HepG2 (cell line): ENCODE data around the gene CHRNB1. TPM values are rescaled to one million over a fixed set of nuclear protein-coding genes. Genes with fewer than 3 reads are reported as not detected.
A peak's percentile ranks its signal among the peaks of the same experiment; 100 is the strongest.

Experiments used
- ATAC-seq: fragments of 200-7000 bp; cut with Tn5 transposase; 3 replicates; pipeline ENCODE4 v1.9.1; 2020; ENCODE audit warnings: mild to moderate bottlenecking, moderate library complexity
- BruUV-seq: library from RNA; stranded (reverse); fragments of 400-500 nt; replicated peaks from 2 replicates; lab custom pipeline; 2021; lab: Mats Ljungman, UMichigan
- CTCF ChIA-PET: fragments of 300-600 bp; formaldehyde crosslinking; extraction: SDS; loops from one replicate; lab custom pipeline; 2021; ENCODE audit warnings: low total read pairs, inconsistent platforms, low intra/inter-chr PET ratio; lab: Yijun Ruan, JAX
- POLR2A ChIA-PET: fragments of 350-600 bp; sonication (Branson Sonifier 250); formaldehyde crosslinking; loops from one replicate; lab custom pipeline; 2020; ENCODE audit warnings: antibody characterized with exemption, inconsistent platforms; lab: Yijun Ruan, JAX
- DNase-seq: peaks from one replicate; pipeline ENCODE4 v3.0.0-alpha.2; 2015; ENCODE audit warnings: low spot score
- FAIRE-seq: peaks from 3 replicates; lab custom pipeline; 2011; peaks lifted over from hg19 to GRCh38; lab: Jason Lieb, UNC
- H2AFZ ChIP-seq: one replicate; pipeline ENCODE4 v1.6.1; 2011; ENCODE audit warnings: low read length, inconsistent platforms
- H3K27ac ChIP-seq: fragments of 300-600 bp; 3 replicates; pipeline ENCODE4 v1.8.0; 2011; ENCODE audit warnings: mixed run types, mild to moderate bottlenecking, mixed read lengths, low read length, inconsistent platforms; ENCODE audit not compliant: insufficient read depth; ENCODE audit errors: extremely low read length
- H3K27me3 ChIP-seq, 2 experiments: fragments of 200-600 bp in 1 of 2; 2 replicates in 1 of 2; 3 replicates in 1 of 2; pipeline versions ENCODE4 v1.6.0 to v1.8.0; 2011; ENCODE audit warnings: low read length in 2 of 2, mild to moderate bottlenecking in 2 of 2, moderate library complexity in 2 of 2, inconsistent platforms in 1 of 2; ENCODE audit not compliant: insufficient read depth in 2 of 2, control insufficient read depth in 1 of 2
- H3K36me3 ChIP-seq, 2 experiments: fragments of 200-600 bp in 1 of 2; replicated peaks in 1 of 2; 2 replicates in 1 of 2; 3 replicates in 1 of 2; pipeline versions ENCODE4 v1.5.1 to v1.8.0; 2011; ENCODE audit warnings: low read length in 2 of 2, inconsistent platforms in 1 of 2; ENCODE audit not compliant: insufficient read depth in 2 of 2, control insufficient read depth in 1 of 2
- H3K4me1 ChIP-seq: 2 replicates; pipeline ENCODE4 v1.5.1; 2012; ENCODE audit warnings: low read length, inconsistent platforms; ENCODE audit not compliant: insufficient read depth
- H3K4me2 ChIP-seq: 2 replicates; pipeline ENCODE4 v1.6.0; 2011; ENCODE audit warnings: low read depth, low read length, inconsistent platforms
- H3K4me3 ChIP-seq, 3 experiments: fragments of 200-600 bp in 1 of 3; sonication (generic), shearing (Covaris generic) in 1 of 3; replicated peaks in 1 of 3; 2 replicates each; pipeline ENCODE4 v1.5.1; 2011 to 2016; ENCODE audit warnings: low read length in 3 of 3, inconsistent platforms in 2 of 3, low read depth in 2 of 3, mild to moderate bottlenecking in 2 of 3, control low read depth in 1 of 3, mixed read lengths in 1 of 3; ENCODE audit not compliant: insufficient read depth in 1 of 3
- H3K79me2 ChIP-seq: one replicate; pipeline ENCODE4 v1.6.1; 2011; ENCODE audit warnings: low read length, inconsistent platforms; ENCODE audit not compliant: insufficient read depth
- H3K9ac ChIP-seq: 2 replicates; pipeline ENCODE4 v1.6.0; 2011; ENCODE audit warnings: mild to moderate bottlenecking, low read depth, low read length, inconsistent platforms; ENCODE audit not compliant: insufficient read depth
- H3K9me3 ChIP-seq: 2 replicates; pipeline ENCODE4 v1.5.1; 2012; ENCODE audit warnings: mild to moderate bottlenecking, low read length
- H4K20me1 ChIP-seq: 2 replicates; pipeline ENCODE4 v1.6.0; 2011; ENCODE audit warnings: inconsistent platforms, mild to moderate bottlenecking, low read length, moderate library complexity; ENCODE audit not compliant: insufficient read depth
- MAFG ChIP-seq: sonication (generic); formaldehyde crosslinking; IDR thresholded peaks from 2 replicates; pipeline ENCODE4 v1.5.1; 2020; ENCODE audit warnings: mild to moderate bottlenecking, missing genetic modification reagents
- RARA ChIP-seq: IDR thresholded peaks from 2 replicates; pipeline ENCODE4 v1.6.1; 2016; ENCODE audit warnings: missing genetic modification reagents, missing compliant biosample characterization
- TAF1 ChIP-seq: sonication (generic); formaldehyde crosslinking; IDR thresholded peaks from 2 replicates; pipeline ENCODE4 v1.4.0; 2020; ENCODE audit warnings: missing genetic modification reagents
- ZNF143 ChIP-seq: sonication (generic); formaldehyde crosslinking; IDR thresholded peaks from 2 replicates; pipeline ENCODE4 v1.4.0; 2020; ENCODE audit warnings: missing genetic modification reagents
- ZNF510 ChIP-seq: sonication (generic); formaldehyde crosslinking; IDR thresholded peaks from 2 replicates; pipeline ENCODE4 v1.4.0; 2020; ENCODE audit warnings: low read depth, mild to moderate bottlenecking, missing genetic modification reagents
- ZNF513 ChIP-seq: sonication (generic); formaldehyde crosslinking; conservative IDR thresholded peaks from 2 replicates; pipeline ENCODE4 v1.5.0; 2020; ENCODE audit warnings: missing genetic modification reagents
- ZNF547 ChIP-seq: sonication (generic); formaldehyde crosslinking; IDR thresholded peaks from 2 replicates; pipeline ENCODE4 v1.5.1; 2020; ENCODE audit warnings: mild to moderate bottlenecking, missing genetic modification reagents
- ZNF619 ChIP-seq: sonication (generic); formaldehyde crosslinking; IDR thresholded peaks from 2 replicates; pipeline ENCODE4 v1.4.0; 2020; ENCODE audit warnings: mild to moderate bottlenecking, missing genetic modification reagents
- WGBS: methylation state at CpG from one replicate; pipeline ENCODE4 v1.1.6; 2017; ENCODE audit warnings: low lambda C conversion rate; 5-methylcytosine and 5-hydroxymethylcytosine counted together
- in situ Hi-C: cut with HindIII; loops from 2 replicates; pipeline ENCODE4 v1.10.0; 2017; ENCODE audit warnings: low pct_unique_long_range_greater_than_20kb; ENCODE audit not compliant: extremely low pct_ligation_motif_present
- intact Hi-C: fragments of 100-400 bp; cut with micrococcal nuclease; formaldehyde crosslinking; loops from one replicate; pipeline ENCODE4 v1.10.0; 2022; ENCODE audit not compliant: unreplicated experiment
- polyA plus RNA-seq, 8 experiments: library from polyadenylated mRNA; depleted of rRNA in 3 of 8; stranded (reverse) in 7 of 8; unstranded in 1 of 8; fragments of >200 nt; fragmentation: Illumina TruSeq in 4 of 8; extraction: Trizol in 4 of 8; gene quantifications; 2 replicates each; pipeline versions ENCODE4 v1.2.1 to v1.2.3, GENCODE V29; 2011 to 2016; ENCODE audit warnings: low read depth in 4 of 8, missing spikeins in 1 of 8, mixed read lengths in 1 of 8; ENCODE audit not compliant: insufficient read depth in 1 of 8
- total RNA-seq, 5 experiments: library from RNA; depleted of rRNA; stranded (reverse); fragments of >200 nt; fragmentation: Illumina TruSeq; extraction: Trizol; gene quantifications; 2 replicates each; pipeline ENCODE4 v1.2.3, GENCODE V29; 2016; ENCODE audit warnings: low read depth in 1 of 5
- TF ChIP-seq, protein P1 (sequence below): sonication (generic); formaldehyde crosslinking; IDR thresholded peaks from 2 replicates; pipeline ENCODE4 v1.5.1; 2020; ENCODE audit warnings: mild to moderate bottlenecking, missing genetic modification reagents, moderate library complexity
- TF ChIP-seq, protein P2 (sequence below): sonication (generic); formaldehyde crosslinking; IDR thresholded peaks from 2 replicates; pipeline ENCODE4 v1.5.1; 2020; ENCODE audit warnings: missing genetic modification reagents, mild to moderate bottlenecking, borderline replicate concordance

The CHRNB1 gene
- total and polyA plus RNA-seq, 2 of the 13 experiments (the other 11 are each of a cell fraction or from before 2014, with no cell fraction given) = 5.4 to 33.7 TPM

DNA sequence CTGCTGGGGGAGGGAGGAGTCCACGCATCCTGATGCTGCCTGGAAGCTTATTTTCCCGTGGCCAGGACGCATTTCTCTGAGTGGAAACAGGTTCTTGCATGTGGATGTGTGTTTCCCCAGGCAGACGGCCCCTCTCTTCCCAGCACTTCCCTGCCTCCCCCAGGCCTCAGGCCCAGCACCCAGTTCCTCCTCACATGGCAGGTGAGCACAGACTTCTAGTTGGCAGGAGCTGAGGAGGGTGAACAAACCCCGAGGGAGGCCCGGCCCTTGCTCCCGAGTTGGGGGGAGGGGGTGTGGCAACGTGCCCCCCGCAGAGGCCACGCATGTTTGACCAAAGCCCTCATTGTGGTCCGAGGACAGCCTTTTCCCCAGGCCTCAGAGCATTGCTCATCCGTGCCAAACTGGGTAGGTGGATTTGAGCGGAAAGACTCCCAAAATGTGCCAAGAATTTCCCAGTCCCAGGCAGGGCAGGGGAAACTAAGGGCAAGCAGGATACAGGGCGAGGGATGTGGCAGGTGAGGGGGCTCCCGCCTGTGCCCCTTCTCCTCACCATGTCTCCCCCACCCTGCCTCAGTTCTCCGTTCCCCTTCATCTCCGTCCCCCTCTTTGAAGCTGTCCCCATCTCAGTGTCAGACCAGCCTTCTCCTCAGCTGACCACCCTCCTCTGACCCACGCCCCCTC lies 26.2 kb upstream of the CHRNB1 start (continued):
- TF ChIP-seq, protein P1, sequence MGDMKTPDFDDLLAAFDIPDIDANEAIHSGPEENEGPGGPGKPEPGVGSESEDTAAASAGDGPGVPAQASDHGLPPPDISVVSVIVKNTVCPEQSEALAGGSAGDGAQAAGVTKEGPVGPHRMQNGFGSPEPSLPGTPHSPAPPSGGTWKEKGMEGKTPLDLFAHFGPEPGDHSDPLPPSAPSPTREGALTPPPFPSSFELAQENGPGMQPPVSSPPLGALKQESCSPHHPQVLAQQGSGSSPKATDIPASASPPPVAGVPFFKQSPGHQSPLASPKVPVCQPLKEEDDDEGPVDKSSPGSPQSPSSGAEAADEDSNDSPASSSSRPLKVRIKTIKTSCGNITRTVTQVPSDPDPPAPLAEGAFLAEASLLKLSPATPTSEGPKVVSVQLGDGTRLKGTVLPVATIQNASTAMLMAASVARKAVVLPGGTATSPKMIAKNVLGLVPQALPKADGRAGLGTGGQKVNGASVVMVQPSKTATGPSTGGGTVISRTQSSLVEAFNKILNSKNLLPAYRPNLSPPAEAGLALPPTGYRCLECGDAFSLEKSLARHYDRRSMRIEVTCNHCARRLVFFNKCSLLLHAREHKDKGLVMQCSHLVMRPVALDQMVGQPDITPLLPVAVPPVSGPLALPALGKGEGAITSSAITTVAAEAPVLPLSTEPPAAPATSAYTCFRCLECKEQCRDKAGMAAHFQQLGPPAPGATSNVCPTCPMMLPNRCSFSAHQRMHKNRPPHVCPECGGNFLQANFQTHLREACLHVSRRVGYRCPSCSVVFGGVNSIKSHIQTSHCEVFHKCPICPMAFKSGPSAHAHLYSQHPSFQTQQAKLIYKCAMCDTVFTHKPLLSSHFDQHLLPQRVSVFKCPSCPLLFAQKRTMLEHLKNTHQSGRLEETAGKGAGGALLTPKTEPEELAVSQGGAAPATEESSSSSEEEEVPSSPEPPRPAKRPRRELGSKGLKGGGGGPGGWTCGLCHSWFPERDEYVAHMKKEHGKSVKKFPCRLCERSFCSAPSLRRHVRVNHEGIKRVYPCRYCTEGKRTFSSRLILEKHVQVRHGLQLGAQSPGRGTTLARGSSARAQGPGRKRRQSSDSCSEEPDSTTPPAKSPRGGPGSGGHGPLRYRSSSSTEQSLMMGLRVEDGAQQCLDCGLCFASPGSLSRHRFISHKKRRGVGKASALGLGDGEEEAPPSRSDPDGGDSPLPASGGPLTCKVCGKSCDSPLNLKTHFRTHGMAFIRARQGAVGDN (CRISPR knock-in tag) = peak; percentile 25; the same call in 1 of the 2 replicates
- no peak for TF ChIP-seq ZNF510 (CRISPR knock-in tag)

DNA sequence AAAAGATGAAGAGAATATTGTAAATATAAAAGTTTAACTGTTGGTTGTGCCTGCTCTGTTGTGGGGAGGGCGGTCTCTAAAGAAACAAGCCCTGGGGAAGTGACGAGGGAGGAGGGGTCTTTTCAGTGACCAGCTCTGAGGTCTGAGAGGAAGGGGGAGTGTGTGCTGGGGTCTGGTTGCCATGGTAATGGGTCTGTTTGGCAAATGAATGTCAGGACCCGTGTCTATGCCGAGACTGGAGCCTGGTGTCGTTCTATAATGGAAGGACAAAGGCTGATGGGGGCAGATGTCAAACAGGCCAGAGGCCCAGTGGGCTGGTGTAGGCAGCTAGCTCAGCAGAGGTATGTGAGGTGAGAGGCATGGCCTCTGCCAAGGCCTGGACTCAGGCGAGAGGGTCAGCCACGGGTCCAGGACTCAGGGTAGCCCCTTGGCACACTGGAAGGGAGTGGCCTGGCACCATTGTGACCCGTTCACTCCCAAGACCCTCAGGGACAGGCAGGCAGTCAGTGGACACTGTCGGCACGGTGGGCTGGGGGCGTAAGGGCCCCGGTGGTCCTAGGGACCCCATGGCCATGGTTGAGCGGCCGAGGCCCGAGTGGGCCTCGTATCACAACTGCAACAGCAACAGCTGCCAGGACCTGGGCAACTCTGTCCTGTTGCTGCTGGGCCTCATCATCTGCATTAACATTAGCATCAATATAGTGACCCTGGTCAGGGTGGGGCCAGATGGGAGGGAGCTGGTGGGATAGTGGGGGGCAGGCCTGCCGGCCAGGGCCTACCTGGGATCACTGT lies 24.8 kb upstream of the CHRNB1 start, which contains the start of gene SPEM1:
Gene SPEM1 (plus strand): TSS at position 506 of the 792 bp plus-strand sequence. CDS start 61 bp downstream, at position 567.
- no peaks in the 10 kb centered on the region for H3K36me3 ChIP-seq
- H3K9me3 ChIP-seq = no peaks in the 10 kb centered on the region
- H3K9ac ChIP-seq = no peak within 1 kb of the TSS
- ChIA-PET CTCF (no interaction called here), POLR2A (interaction anchor here (1.8 kb wide), 1 partner anchor 16 kb away, joined by 11 read pairs; the partner anchor contains the start of gene TMEM256)
- H2AFZ ChIP-seq = no peak within 1 kb of the TSS
- no peak for DNase-seq
- no peak for FAIRE-seq
- ATAC-seq = peak; percentile 13; the same call in 1 of the 3 replicates
- H3K4me3 ChIP-seq = no peak within 1 kb of the TSS
- peaks cover 2 to 5% of the 10 kb centered on the region in 2 experiments; a peak in 1 of 5 replicates for H3K27me3 ChIP-seq
- no peaks in the 10 kb centered on the region for H3K79me2 ChIP-seq
- no peak within 1 kb of the TSS for H3K4me2 ChIP-seq
- in situ Hi-C loops (no loop called here), intact Hi-C loops (no loop called here)
- H4K20me1 ChIP-seq = no peaks in the 10 kb centered on the region
- peaks cover 13% of the 10 kb centered on the region; the same call in 1 of the 2 replicates for H3K4me1 ChIP-seq
- no TSS peak for BruUV-seq
- 53% methylated on average over 8 of the region's 17 CpGs for WGBS
- no peak within 1 kb of the TSS for H3K27ac ChIP-seq
- TF ChIP-seq ZNF143 (no peak), ZNF619 (CRISPR knock-in tag) (no peak), MAFG (CRISPR knock-in tag) (no peak), ZNF547 (CRISPR knock-in tag) (no peak), TAF1 (CRISPR knock-in tag) (no peak), RARA (CRISPR knock-in tag) (no peak), ZNF513 (CRISPR knock-in tag) (no peak)
- TF ChIP-seq, protein P2, sequence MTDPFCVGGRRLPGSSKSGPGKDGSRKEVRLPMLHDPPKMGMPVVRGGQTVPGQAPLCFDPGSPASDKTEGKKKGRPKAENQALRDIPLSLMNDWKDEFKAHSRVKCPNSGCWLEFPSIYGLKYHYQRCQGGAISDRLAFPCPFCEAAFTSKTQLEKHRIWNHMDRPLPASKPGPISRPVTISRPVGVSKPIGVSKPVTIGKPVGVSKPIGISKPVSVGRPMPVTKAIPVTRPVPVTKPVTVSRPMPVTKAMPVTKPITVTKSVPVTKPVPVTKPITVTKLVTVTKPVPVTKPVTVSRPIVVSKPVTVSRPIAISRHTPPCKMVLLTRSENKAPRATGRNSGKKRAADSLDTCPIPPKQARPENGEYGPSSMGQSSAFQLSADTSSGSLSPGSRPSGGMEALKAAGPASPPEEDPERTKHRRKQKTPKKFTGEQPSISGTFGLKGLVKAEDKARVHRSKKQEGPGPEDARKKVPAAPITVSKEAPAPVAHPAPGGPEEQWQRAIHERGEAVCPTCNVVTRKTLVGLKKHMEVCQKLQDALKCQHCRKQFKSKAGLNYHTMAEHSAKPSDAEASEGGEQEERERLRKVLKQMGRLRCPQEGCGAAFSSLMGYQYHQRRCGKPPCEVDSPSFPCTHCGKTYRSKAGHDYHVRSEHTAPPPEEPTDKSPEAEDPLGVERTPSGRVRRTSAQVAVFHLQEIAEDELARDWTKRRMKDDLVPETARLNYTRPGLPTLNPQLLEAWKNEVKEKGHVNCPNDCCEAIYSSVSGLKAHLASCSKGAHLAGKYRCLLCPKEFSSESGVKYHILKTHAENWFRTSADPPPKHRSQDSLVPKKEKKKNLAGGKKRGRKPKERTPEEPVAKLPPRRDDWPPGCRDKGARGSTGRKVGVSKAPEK (CRISPR knock-in tag) = no peak
